Prostate gland (tissue), 2 donors: ENCODE results near the gene RBKS. TPM values are rescaled to one million over a fixed set of nuclear protein-coding genes. Genes with fewer than 3 reads are reported as not detected.

Experiments
- DNase-seq: peaks from one replicate; pipeline ENCODE4 v3.0.0-alpha.2; 2019; ENCODE audit warnings: low spot score
- H3K27ac ChIP-seq, 2 donors: fragments of 200-600 bp; sonication (generic); 2 replicates each; pipeline ENCODE4 v1.5.1; 2017 to 2019
- H3K27me3 ChIP-seq: fragments of 200-600 bp; sonication (generic); replicated peaks from 2 replicates; pipeline ENCODE4 v1.5.1; 2019; ENCODE audit not compliant: insufficient read depth
- H3K36me3 ChIP-seq, 2 donors: fragments of 200-600 bp; sonication (generic); 1 replicate in 1 of 2; 2 replicates in 1 of 2; pipeline versions ENCODE4 v1.5.1 to v1.8.1; 2017 to 2019
- H3K4me1 ChIP-seq: fragments of 200-600 bp; sonication (generic); replicated peaks from 2 replicates; pipeline ENCODE4 v1.5.1; 2019
- H3K4me3 ChIP-seq, 2 donors: fragments of 200-600 bp; sonication (generic); 2 replicates each; pipeline ENCODE4 v1.5.1; 2017 to 2019
- H3K9me3 ChIP-seq: fragments of 200-600 bp; sonication (generic); 2 replicates; pipeline ENCODE4 v1.5.1; 2017
- CTCF ChIP-seq, 4 experiments: fragments of 200-600 bp in 2 of 4; fragments of 450-650 bp in 2 of 4; sonication (generic) in 2 of 4; IDR thresholded peaks; 1 replicate in 3 of 4; 2 replicates in 1 of 4; pipeline ENCODE4 v1.5.1; 2016 to 2019; ENCODE audit warnings: antibody characterized with exemption in 4 of 4, mild to moderate bottlenecking in 2 of 4, moderate library complexity in 2 of 4
- POLR2A ChIP-seq: fragments of 450-650 bp; IDR thresholded peaks from one replicate; pipeline ENCODE4 v1.6.1; 2016; ENCODE audit warnings: antibody characterized with exemption, mild to moderate bottlenecking
- POLR2AphosphoS5 ChIP-seq: sonication (generic); formaldehyde crosslinking; IDR thresholded peaks from one replicate; pipeline ENCODE4 v1.6.1; 2017; ENCODE audit warnings: antibody characterized with exemption
- WGBS: methylation state at CpG from one replicate; pipeline ENCODE4 v1.1.5; 2018; 5-methylcytosine and 5-hydroxymethylcytosine counted together
- intact Hi-C: fragments of 100-400 bp; cut with DNase I; formaldehyde crosslinking; loops from one replicate; pipeline ENCODE4 v1.14.2; 2022
- total RNA-seq, 2 donors: library from RNA; depleted of rRNA; stranded (reverse); fragments of >200 nt; gene quantifications; one replicate each; pipeline ENCODE4 v1.1.0, GENCODE V29; 2016

Gene RBKS
- total RNA-seq, 2 donors from 2014 or later, result 1.6 to 1.8 TPM

GRCh38 chr2:27790796-27791195 is 99.4 kb downstream of the RBKS start:
- no peaks in the 10 kb centered on the region for H3K9me3 ChIP-seq
- WGBS, result 91% methylated on average over 1 of the region's 1 CpG
- intact Hi-C loops, result no loop called here

GRCh38 chr2:27782701-27783100 is 107.5 kb downstream of the RBKS start:
- H3K27me3 ChIP-seq, result no peaks in the 10 kb centered on the region
- H3K9me3 ChIP-seq, result no peaks in the 10 kb centered on the region
- WGBS, result 79% methylated on average over 1 of the region's 1 CpG
- no peaks in the 10 kb centered on the region for H3K36me3 ChIP-seq
- H3K4me1 ChIP-seq, result peaks cover 4% of the 10 kb centered on the region
- no peak for DNase-seq
- TF ChIP-seq POLR2AphosphoS5 (no peak), POLR2A (no peak), CTCF (IDR thresholded peaks at IDR 0.05) (no peak)
- intact Hi-C loops, result no loop called here
- H3K27ac ChIP-seq, result peak overlapping the region in 1 of 2 donors; percentile 84
- no peak overlapping the region for H3K4me3 ChIP-seq

More at GRCh38 chr2:27790796-27791195, 99.4 kb downstream of the RBKS start:
- no peak overlapping the region for H3K27ac ChIP-seq
- H3K36me3 ChIP-seq, result no peaks in the 10 kb centered on the region
- H3K4me1 ChIP-seq, result no peaks in the 10 kb centered on the region
- H3K27me3 ChIP-seq, result no peaks in the 10 kb centered on the region
- no peak for TF ChIP-seq POLR2AphosphoS5
- no peak for TF ChIP-seq CTCF (IDR thresholded peaks at IDR 0.05)
- TF ChIP-seq POLR2A, result no peak
- DNase-seq, result no peak
- H3K4me3 ChIP-seq, result no peak overlapping the region

- TF ChIP-seq POLR2A (no peak), POLR2AphosphoS5 (peak; percentile 87)
- peaks cover 4% of the 10 kb centered on the region for H3K4me1 ChIP-seq
- H3K36me3 ChIP-seq, result no peaks in the 10 kb centered on the region
- intact Hi-C loops, result no loop called here
- H3K27me3 ChIP-seq, result no peaks in the 10 kb centered on the region
- no peaks in the 10 kb centered on the region for H3K9me3 ChIP-seq
- no peak overlapping the region for H3K4me3 ChIP-seq
- H3K27ac ChIP-seq, result peak overlapping the region; percentile 76 to 84
- peak; percentile 48 for DNase-seq
- WGBS, result 28% methylated on average over 2 of the region's 2 CpGs
Measured at GRCh38 chr2:27781496-27781895, 108.7 kb downstream of the RBKS start.

- TF ChIP-seq POLR2AphosphoS5, result peak; percentile 60
- TF ChIP-seq CTCF (IDR thresholded peaks at IDR 0.05), result no peak
- peak overlapping the region; percentile 76 to 84 for H3K27ac ChIP-seq
Measured at GRCh38 chr2:27779417-27780055, 110.7 kb downstream of the RBKS start.

GRCh38 chr2:27776696-27777095 is 113.5 kb downstream of the RBKS start:
- intact Hi-C loops, result no loop called here
- H3K9me3 ChIP-seq, result no peaks in the 10 kb centered on the region
- peaks cover 9% of the 10 kb centered on the region for H3K4me1 ChIP-seq
- H3K27me3 ChIP-seq, result no peaks in the 10 kb centered on the region
- H3K27ac ChIP-seq, result peak overlapping the region; percentile 40 to 62
- no peak overlapping the region for H3K4me3 ChIP-seq
- WGBS, result 73% methylated on average over 3 of the region's 3 CpGs
- TF ChIP-seq POLR2A (no peak), POLR2AphosphoS5 (no peak), CTCF (IDR thresholded peaks at IDR 0.05) (no peak)
- no peaks in the 10 kb centered on the region for H3K36me3 ChIP-seq
- no peak for DNase-seq

More at GRCh38 chr2:27779417-27780055, 110.7 kb downstream of the RBKS start:
- no peak overlapping the region for H3K4me3 ChIP-seq
- DNase-seq, result no peak
- H3K27me3 ChIP-seq, result no peaks in the 10 kb centered on the region
- 39% methylated on average over 5 of the region's 5 CpGs for WGBS
- H3K36me3 ChIP-seq, result no peaks in the 10 kb centered on the region
- intact Hi-C loops, result no loop called here
- peaks cover 4% of the 10 kb centered on the region for H3K4me1 ChIP-seq
- no peaks in the 10 kb centered on the region for H3K9me3 ChIP-seq
